GM21423 (cell line): ENCODE measurements around the gene CFAP73.

Experiments
- ATAC-seq: cut with Tn5 transposase; IDR thresholded peaks from one replicate; pipeline ENCODE4 v1.9.1; 2021; ENCODE audit warnings: mild to moderate bottlenecking, moderate library complexity; ENCODE audit not compliant: unreplicated experiment

Gene CFAP73

DNA sequence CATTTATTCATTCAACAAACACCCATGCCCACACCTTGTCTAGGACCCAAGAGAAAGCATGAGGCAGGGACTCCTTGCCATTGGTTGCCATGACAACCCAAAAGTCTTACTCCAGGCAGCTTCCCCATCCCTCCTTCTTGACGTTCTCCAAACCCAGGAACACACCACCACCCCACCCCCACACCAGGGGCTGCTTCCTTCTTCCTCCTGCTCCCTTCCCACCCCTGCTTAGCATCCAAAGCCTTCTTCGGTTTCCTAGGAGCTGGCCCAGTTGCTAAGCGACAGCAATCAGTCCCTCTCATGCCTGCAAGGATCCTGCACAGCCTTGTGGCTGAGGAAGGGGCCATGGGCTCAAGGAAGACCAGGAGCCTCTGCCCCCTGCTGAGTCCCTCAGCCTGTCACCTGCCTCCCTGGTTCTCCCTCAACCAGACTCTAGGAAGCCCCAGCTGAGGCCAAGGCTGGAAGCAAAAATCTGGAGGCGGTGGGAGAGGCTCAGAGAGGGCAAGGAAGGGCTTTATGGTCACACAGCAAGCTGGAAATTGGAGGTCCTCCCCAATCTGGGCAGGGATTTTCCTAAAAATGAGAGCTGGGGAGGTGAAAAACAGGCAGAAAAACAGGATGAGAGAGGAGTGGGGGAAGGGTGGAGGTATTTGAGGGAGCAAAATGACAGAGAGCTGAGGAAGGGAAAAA lies 29.4 kb upstream of the CFAP73 start:
- no peak for ATAC-seq

DNA sequence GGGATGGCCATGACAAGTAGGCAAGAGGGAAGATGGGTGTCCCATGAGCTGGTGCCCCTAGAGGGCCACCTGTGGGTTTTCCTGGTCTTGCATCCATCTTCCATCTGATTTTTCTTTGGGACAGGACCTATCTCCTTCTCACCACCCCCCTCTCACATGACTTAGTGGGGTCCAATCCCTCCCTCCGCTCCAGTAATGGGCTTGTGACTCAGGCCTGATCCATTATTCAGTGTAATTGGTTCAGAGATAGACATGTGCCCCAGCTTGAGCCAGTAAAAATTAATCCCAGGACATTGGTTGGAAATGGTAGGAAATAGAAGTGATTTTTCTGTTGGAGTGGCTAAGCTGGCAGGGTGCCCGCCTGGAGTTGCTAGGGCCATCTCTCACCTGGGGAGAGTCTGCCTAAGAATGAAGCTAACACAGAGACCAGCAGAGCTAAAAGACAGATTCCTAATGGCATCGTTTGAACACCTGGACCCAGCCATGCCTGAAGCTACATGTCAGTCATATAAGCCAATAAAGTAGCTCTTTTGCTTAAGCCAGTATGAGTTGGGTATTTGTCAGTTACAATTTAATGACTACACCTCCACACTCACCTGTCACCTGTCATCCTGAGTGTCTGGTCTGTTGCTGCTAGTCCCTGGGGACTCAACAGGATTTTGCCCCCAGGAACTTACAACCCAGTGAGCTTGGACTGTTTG lies 28.7 kb upstream of the CFAP73 start:
- no peak for ATAC-seq

DNA sequence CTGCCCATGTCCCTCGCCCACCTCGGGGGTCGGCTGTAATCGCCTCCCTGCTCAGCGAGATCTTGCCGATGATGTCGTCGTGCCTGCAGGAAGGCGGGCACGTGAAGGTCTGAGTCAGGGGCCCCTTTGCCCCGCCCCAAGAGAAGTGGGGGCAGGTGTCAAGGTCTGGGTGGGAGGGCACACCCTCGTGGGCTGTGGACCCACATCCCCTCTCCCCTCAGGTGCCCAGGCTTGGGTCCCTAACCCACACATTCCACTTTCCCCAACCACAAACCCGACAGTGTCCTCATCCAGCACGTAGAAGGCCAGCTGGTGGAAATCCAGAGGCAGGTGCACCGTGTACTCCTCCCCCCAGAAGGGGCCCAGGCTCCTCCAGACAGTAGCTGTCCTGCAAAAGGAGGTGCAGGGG lies 21.7 kb upstream of the CFAP73 start:
- ATAC-seq = no peak

DNA sequence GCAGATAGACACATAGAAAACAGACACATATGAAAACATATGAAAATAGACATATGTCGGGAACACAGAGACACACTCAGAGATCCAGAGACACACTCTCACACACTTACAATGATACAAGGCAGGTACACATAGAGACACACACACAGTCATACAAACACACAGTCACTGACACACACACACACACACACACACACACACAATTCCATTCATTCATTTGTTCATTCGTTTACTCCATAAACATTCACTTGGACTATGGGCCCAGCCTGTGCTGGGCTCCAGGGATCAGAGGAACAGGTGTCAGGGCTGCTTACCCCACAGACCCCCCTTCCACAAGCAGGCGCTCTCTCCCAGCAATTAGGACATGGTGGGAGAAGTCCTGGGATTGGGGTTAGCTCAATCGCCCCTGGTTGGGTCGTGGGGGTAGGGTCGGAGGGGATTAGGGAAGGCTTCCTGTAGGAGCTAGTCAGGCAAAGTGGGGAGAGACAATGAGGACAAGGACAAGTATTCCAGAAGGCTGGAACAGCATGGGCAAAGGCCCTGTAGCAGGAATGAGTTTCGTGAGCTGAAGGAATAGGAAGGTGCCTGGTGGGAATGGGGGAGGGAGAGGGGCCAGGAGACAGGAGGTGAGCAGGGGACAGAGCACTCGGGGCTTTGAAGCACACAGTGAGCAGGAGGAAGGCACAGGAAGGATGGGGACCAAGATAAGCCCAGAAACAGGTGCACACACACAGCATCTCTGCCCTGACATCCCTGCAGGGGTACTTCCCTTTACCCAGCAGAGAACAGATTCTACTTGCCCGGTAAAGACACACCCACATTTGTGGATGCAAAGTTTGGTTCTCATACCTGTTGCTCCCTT lies 20.5 kb upstream of the CFAP73 start:
- no peak for ATAC-seq

DNA sequence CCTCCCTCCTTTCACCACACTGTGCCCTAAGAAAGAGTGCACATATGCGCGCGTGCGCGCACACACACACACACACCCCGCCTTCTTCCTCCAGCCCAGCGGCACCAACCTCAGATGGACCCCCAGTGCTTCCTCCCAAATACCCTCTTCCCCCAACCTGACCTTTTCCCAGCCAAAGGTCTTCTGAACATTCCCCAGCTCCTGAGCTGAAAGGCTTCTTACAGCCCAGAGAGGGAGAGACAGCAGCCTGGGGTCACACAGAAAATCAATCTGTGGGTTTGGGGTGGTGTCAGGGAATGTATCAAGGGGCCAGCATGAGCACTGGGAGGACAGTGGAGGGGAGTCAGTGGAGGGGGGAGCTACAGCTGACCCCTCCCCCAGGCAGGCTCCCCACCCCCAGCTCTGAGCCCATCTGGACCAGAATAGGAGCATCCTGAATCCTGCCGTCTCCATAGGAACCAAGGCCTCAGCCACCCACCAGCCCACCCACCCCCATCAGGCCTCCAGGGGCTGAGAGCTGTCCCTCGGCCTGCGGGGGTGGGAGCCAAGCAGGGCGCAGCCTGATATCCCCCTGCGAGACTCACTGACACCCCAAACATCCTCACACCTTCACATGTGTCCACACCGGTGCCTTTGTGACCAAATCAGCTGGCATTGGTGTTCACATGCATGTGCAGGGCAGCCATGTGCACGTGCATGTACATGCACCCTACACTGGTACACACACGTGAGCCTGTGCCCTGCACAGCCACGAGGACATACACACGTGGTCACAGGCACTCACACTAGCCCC lies 19.7 kb upstream of the CFAP73 start:
- no peak for ATAC-seq

DNA sequence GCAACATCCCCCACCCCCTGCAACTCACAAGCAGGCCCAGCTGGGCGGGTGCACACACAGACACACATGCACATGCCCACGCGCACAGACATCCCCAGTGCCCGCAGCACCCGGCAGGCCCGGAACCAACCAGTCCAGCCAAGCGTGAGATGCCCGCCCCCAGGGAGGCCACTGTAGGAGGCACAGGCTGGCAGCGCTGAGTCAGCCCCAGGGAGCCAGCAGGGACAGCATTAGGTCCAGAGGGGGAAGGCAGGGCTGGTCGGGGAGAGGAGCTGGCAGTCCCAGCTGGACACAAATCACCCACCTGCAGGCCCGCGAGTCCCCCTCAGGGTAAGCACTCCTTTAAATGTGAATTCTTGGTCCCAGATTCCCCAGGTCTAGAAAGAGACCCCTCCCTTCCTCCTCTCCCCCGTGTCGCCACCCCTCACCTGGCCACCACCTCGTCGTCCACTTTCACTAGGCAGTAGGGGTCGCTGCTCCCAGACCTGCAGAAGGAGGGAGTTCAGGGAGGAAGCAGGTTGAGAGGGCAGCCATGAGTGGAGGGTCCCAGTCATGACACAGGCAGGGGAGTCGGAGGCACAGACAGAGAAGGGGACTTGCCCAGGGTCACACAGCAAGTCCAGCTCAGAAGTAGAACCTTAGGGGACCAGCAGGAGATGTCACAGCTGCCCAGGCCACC lies 18.9 kb upstream of the CFAP73 start:
- no peak for ATAC-seq

DNA sequence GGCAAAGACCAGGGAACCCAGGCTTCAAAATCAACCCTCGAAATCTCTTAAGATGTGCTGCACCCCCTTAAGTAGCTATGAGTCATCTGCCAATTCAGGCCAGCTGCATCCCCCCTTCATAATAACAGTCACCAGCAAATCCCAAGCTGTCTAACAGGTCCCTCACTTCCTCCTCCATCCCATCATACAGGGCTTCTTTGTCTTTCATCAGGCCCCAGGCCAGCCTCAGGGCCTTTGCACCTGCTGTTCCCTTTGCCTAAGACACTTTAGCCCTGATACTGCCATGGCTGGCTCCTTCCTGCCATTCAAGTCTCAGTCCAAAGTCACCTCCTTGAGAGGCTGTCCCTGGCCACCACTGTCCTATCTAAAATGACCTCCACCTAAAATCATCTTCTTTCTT lies 18.0 kb upstream of the CFAP73 start:
- ATAC-seq = no peak

DNA sequence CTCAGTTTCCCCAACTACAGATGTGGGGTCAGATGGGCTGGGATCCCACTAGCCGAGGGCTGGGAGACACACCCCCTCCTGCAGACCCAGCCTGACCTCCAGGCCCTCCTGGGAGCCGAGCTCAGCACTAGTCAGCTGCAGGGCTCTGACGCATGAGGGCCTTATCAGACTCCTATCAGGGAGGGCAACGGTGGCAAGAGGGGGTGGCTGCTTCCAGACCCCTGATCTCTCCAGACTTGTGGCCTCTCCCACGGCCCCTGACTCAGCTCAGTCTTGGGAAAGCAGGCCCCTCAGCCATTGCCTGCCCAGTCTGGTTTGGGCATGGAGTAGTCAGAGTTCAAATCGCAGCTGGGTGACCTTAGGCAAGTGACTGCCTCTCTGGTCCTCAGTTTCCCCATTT lies 16.5 kb upstream of the CFAP73 start:
- no peak for ATAC-seq

DNA sequence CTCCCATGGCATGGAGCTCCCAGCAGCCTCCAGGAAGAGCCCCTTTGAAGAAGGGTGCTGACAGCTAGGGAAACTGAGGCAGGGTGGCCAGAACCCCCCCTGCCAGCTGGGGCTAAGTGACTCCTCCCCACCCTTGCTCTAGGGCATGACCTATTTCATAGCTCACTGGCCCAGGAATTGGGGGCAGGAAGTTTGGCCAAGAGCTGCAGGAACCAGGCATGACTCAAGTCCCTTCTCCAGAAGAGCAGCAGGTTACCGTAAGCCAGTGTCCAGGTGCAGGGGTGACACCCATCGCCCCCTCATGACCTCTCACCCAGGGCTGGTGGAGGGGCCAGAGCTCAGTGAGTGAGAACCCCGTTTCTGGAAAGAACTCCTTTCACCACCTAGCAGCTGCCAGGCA lies 15.9 kb upstream of the CFAP73 start:
- ATAC-seq = no peak

DNA sequence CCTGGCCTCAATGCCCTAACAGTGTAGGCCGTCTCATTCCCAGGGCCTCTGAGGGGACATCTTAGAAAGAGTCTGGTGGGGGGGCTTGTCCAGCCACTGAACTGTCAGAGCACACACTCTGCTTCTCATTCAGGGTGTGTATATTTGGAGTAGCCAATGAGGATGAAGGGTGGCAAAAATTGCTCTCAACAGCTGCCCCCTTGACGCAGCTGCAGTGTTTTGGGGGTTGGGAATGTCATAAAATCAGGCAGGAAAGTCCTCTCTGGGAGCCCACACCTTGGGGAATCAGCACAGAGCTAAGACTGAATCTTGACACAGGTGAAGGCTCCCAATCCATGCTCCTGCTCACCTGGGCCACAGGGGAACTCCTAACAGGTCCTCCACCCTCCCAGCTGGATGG lies 15.5 kb upstream of the CFAP73 start:
- ATAC-seq = no peak

DNA sequence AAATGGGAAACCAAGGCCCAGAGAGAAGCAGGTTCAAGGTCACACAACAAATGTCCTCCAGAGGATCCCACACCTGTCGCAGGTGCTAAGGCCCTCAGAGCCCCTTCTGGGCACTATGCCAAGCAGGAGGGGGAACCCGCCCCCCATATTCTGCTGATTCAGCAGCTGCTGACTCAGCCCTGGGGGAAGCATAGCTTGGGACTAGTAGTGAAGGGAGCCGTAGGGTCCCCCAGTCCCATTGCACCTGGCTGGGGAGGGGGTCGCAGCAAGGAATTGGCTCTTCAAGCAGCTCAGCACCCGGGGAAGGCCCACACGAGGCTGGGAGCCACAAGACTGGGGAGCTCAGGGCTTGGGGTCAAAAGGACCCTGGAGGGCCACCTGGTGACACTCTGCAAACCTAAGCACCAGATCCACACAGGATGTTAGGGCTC lies 15.0 kb upstream of the CFAP73 start:
- ATAC-seq = no peak

DNA sequence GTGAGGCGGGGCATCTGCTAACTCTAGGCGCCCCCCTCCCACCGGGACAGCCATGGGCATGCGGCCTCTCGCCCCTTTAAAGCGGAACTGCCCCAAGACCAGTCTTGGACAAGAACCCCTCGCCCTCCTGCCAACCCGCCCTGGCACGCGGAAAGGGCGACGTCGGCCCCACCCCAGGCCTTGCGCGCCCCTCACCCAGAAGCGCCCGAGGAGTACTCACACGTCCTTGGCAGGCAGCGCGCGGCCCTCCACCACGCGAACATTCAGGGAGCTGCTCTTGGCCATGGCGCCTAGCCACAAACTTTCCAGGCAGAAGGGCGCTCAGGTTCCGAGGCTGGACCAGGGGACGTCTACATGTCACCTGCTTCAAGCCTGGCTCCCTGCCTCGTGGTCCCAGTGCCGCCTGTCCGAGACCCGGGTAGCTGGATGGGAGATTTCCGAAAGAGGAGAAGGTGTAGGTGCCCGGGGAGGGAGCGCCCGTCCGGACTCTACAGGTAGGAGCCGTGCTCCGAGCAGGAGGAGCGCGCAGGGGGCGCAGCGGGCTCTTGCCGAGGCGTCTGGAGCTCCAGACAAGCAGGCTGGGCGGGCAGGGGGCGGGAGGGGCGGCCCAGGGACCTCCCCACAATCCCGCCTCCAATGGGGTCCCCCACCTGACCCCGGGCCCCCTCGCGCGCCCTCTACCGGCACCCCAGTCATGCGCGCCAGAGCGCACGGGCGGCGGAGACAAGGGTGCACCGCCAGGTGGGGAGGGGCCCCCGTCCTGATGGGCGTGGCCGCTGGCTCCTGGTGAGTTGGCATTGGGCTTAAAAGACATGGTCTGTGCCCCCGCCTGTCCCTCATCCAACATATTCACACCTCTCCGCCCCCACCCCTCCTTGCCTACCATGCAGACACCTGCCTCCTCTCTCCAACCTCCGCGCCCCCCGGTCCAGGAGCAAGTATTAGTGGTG lies 14.1 kb upstream of the CFAP73 start, which contains the start of gene RASAL1:
Gene RASAL1, minus strand, starts transcription at position 584 of the 950 bp plus-strand sequence. Its CDS starts 299 bp downstream, at position 285.
- ATAC-seq = no peak

DNA sequence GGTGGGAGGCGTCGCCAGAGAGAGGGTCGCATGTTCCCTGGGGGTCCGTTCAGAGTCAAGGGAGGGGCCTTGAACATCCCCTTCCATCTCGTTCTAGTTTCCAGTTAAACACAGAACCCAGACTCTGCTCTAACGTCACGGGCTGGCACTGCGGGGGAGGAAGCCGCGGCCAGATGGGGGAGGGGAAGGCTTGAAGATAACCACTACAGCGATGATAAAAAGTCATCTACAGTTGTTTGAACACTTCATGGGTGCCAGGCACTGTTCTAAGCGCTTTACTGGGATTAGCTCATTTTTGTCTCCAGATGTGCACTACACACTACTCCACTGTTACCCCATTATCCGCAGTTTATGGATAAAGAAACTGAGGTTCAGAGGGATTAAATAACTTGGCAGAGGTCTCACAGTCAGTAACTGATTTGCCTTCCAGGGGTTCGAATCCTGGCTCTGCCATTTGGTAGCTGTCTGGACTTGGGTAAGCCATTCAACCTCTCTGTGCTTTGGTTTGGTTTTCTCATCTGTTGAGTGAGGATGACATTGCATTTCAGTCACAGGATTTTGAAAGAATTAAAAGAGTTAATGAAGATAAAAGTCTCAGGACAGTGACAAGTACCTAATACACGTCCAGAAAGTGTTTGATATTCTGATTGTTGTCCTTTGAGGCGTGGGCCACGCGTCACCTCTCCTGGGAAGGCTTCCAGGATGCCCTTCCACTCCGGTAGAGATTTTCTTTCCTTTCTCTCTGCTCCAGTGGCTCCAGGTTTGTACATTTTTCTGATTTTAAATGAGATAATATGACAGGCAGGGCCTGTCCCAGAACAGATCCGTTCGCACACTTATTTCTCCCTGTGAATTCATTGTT lies 13.2 kb upstream of the CFAP73 start:
- ATAC-seq = no peak

DNA sequence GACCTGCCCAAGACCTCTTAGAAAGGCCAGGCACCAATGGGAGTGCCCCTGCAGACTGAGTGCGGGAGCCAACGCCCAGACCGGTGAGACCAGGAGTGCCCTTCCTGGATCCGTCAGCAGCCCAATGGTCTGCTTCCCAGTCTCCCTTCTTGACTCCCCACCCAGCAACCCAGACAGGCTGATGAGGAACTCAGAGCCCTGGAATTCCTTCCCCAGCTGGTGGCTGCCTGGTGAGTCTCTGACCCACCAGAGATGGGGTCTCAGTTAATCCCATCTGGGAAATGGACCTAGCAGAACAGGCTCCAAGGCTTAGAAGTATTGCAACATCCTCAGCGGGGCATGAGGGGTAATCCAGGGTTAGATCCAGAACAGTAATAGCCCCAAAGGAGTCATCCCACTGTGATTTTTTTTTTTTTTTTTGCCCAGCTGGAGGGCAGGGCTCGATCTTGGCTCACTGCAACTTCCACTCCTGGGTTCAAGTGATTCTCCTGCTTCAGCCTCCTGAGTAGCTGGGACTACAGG lies 12.5 kb upstream of the CFAP73 start:
- ATAC-seq = no peak

DNA sequence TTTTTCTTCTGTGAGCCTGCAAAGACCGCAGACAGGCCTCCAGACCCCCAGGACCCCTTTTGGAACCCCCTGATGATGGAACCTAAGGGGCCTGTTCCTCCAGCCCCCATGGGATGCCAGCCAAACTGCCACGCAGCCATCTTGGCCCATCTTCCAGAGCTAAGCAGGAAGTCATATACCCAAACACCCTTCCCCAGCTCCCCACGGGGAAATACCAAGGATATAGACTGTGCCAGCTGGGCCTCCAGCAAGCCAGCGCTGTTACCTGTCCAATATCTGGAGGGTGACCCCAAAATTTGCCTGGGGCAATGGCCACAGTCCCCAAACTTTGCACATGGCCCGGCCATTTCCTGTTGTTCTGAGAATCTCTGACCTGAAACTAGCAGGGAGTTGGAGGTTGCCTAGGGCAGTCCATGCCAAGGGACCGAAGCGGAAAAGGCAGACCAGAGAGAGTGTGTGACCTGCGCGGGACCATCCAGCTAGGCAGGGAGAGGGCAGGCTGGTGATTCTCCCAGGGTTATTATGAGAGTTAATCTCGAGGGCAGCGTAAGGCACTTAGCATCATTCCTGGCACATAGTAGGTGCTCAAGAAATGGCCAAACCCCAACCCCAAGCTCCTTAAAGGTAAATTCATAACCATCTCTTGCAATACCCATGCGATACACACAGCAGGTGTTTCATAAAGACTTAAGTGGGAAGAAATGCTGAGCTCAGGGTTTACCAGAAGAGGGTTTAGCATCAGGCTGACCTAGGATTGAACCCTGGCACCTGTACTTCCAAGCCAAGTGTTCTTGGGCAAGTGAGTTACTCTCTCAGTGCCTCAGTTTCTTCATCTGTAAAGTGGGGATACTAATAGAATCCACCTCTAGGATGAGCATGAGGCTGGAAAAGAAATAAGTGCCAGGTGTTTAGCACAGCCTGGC lies 11.4 kb upstream of the CFAP73 start:
- ATAC-seq = no peak

DNA sequence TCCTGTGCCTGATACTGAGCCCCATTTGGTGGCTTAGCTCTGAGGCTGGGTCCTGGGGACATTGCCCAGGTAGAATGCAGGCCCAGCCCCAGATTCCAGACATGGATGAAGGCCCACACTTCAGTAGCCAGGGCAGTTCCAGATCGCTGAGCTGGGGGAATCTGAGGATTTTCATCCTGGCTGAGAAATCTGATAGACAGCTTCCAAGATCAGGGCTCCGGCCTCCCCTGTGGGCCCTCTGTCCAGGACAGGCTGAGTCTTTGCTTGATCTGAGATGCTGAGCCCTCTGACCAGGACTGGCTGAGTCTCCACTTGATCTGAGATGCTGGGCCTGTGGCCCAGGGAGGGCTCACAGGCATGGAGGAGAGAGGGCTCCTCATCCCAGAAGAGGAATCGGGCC lies 10.7 kb upstream of the CFAP73 start:
- ATAC-seq = no peak

DNA sequence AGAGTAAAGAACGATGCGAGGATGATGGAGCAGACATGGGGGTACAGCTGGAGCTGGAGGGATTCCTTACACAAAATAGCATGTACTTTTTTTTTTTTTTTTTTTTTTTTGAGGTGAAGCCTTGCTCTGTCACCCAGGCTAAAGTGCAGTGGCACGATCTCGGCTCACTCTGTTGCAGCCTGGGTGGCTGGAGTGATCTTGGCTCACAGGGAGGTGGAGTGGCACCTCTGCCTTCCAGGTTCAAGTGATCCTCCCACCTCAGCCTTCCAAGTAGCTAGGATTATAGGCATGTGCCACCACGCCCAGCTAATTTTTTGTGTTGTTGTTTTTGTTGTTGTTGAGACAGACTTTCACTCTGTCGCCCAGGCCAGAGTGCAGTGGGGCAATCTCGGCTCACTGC lies 8.8 kb upstream of the CFAP73 start:
- no peak for ATAC-seq
